SH-SY5Y (cell line): ENCODE data around the gene HTR1E.

Experiments
- GATA2 ChIP-seq: IDR thresholded peaks from 2 replicates; pipeline ENCODE4 v1.6.1; 2011; ENCODE audit warnings: mild to moderate bottlenecking, low read depth, low read length
- GATA3 ChIP-seq: IDR thresholded peaks from 2 replicates; pipeline ENCODE4 v1.6.1; 2011; ENCODE audit warnings: low read depth, mild to moderate bottlenecking, low read length, moderate library complexity

DNA sequence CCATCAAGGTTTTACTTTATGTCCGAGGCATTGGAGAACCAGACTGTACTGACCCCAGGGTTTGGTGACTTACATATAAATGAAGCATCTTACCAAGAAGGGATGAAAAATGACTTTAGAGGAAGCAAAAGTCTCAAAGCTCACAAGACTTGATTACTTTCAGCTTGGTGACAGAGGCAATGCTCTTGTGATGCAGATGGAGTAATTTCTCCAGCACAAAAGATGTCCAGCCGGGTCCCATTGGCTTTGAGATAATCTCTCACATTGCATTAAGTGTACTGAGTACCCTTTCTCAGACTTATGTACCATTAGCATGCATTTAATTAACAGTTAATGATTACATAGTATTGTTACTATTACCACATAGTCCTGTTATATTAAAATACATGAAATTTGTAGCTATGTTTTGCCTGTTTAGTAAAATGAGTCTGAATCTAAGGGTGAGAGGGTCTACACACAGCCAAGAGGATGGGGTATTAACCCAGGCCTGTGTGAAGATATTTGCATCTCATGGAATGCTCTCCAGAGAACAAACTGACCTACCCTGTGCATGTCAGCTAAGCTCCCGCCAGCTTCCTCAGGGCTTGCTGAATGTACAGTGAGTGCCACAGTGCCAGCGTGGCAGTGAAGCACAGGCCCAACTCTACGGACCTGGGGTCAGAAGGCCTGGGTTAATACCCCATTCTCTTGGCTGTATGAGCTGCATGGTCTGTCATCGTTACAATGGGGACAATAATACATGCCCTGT, 5.6 kb downstream of the HTR1E start:
- no peak for TF ChIP-seq GATA3
- no peak for TF ChIP-seq GATA2
